ENCODE measurements around the gene FA2H.
"Not testable (repeated sequence)": the region's sequence is repeated elsewhere in the genome, so short reads cannot be mapped to it uniquely, and the experiment has no call there.

The FA2H gene

GRCh38 chr16:74679983-74680382 is 94.6 kb downstream of the FA2H start:
- intact Hi-C loops (cut with DNase I; ENCODE audit: low total_unique reads) = no loop called here
- Histone ChIP-seq H3K36me3 (peaks cover 4 to 37% (median 24%) of the 10 kb centered on the region in 3 donors), H3K27me3 (no peaks in the 10 kb centered on the region), H3K9me3 (no peaks in the 10 kb centered on the region), H3K4me3 (no peak overlapping the region), H3K4me1 (no peaks in the 10 kb centered on the region), H3K27ac (no peak overlapping the region)
- TF ChIP-seq CTCF (IDR thresholded peaks at IDR 0.05) = no peak
- DNase-seq = no peak

- Histone ChIP-seq H3K36me3 (peaks cover 4 to 43% (median 29%) of the 10 kb centered on the region in 3 donors), H3K4me1 (no peaks in the 10 kb centered on the region), H3K27me3 (no peaks in the 10 kb centered on the region), H3K27ac (no peak overlapping the region), H3K9me3 (no peaks in the 10 kb centered on the region), H3K4me3 (no peak overlapping the region)
- no peak for TF ChIP-seq CTCF (IDR thresholded peaks at IDR 0.05)
- intact Hi-C loops (cut with DNase I; ENCODE audit: low total_unique reads) = no loop called here
- no peak for DNase-seq
Measured at GRCh38 chr16:74677868-74678267, 96.8 kb downstream of the FA2H start.

GRCh38 chr16:74673876-74674275 is 100.7 kb downstream of the FA2H start:
- H3K36me3 ChIP-seq = peaks cover 0 to 37% (median 27%) of the 10 kb centered on the region in 3 donors
- intact Hi-C loops (cut with DNase I; ENCODE audit: low total_unique reads) = no loop called here
- H3K9me3 ChIP-seq = no peaks in the 10 kb centered on the region

GRCh38 chr16:74668877-74669276 is 105.7 kb downstream of the FA2H start:
- peaks cover 4 to 27% (median 5%) of the 10 kb centered on the region in 3 donors for H3K36me3 ChIP-seq
- H3K27ac ChIP-seq; DNase-seq; intact Hi-C loops (cut with DNase I; ENCODE audit: low total_unique reads); H3K4me3 ChIP-seq; H3K27me3 ChIP-seq; H3K9me3 ChIP-seq: not testable (repeated sequence)
- peaks cover 0 to 17% (median 15%) of the 10 kb centered on the region in 4 donors for H3K4me1 ChIP-seq

More at GRCh38 chr16:74673876-74674275, 100.7 kb downstream of the FA2H start:
- H3K27me3 ChIP-seq = no peaks in the 10 kb centered on the region
- H3K4me3 ChIP-seq = no peak overlapping the region
- no peak overlapping the region for H3K27ac ChIP-seq
- no peaks in the 10 kb centered on the region for H3K4me1 ChIP-seq
- no peak for TF ChIP-seq CTCF (IDR thresholded peaks at IDR 0.05)
- no peak for DNase-seq

- H3K36me3 ChIP-seq = peaks cover 7 to 30% (median 12%) of the 10 kb centered on the region in 3 donors
- no peaks in the 10 kb centered on the region for H3K9me3 ChIP-seq
- peak; percentile 27 to 67 for DNase-seq
- intact Hi-C loops (cut with DNase I; ENCODE audit: low total_unique reads) = no loop called here
- H3K27ac ChIP-seq = peak overlapping the region; percentile 59 to 60
- peak overlapping the region; percentile 89 to 97 for H3K4me3 ChIP-seq
- TF ChIP-seq CTCF (IDR thresholded peaks at IDR 0.05) = no peak
- H3K27me3 ChIP-seq = no peaks in the 10 kb centered on the region
- peaks cover 0 to 17% (median 15%) of the 10 kb centered on the region in 4 donors for H3K4me1 ChIP-seq
Measured at GRCh38 chr16:74667255-74667700, 107.3 kb downstream of the FA2H start.

DNA sequence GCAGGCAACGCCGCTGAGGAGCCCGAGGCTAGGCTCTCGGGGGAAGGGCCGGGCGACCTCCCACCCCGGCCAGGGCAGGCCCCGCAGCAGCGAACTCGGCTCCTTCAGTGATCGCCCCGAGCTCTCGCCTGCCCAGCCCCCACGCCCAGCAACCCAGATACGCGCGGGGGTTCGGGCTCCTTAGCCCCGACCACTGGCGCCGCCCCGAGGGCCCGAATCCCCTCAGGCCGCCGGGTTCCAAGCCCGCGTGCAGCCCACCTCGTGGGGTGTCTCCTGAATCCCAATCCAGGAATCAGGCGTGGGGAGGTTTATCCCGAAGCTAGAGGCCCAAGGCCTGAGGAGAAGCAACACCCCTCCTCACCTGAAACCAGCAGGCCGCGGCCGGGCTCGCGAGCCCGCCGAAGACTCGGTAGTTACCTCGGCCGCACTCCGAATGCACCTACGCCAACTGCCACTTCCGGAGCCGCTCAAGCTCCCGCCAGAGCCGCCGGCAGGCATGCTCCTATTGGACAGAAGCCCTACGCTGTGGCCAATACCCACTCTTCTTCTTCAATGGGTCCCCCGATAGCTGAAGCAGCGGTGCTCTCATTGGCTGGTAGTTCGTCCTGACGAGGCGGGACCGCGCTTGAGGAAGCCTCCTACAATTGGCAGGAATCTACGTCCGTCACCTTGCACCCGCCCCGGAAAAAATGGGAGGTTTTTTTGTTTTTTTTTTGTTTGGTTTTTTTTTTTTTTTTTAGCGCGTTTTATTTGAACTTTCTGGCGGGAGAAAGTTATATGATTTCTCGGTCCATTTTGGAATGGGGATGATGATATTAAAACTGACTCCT is 108.0 kb downstream of the FA2H start, which contains the start of gene RFWD3:
RFWD3 (minus strand) TSS at position 453 of the 830 bp plus-strand sequence. CDS start 5,428 bp downstream, outside the sequence.
- Histone ChIP-seq H3K36me3 (peaks cover 7 to 27% (median 12%) of the 10 kb centered on the region in 3 donors), H3K27ac (peak within 1 kb of the TSS; percentile 70 to 81), H3K4me1 (peaks cover 0 to 17% (median 15%) of the 10 kb centered on the region in 4 donors), H3K9me3 (no peaks in the 10 kb centered on the region), H3K27me3 (no peaks in the 10 kb centered on the region), H3K4me3 (peak within 1 kb of the TSS; percentile 89 to 97)
- DNase-seq = peak; percentile 98 to 99
- intact Hi-C loops (cut with DNase I; ENCODE audit: low total_unique reads) = no loop called here
- no peak for TF ChIP-seq CTCF (IDR thresholded peaks at IDR 0.05)
